CD14-positive monocyte (primary cell): ENCODE measurements around the gene RFC2. TPM values are rescaled to one million over a fixed set of nuclear protein-coding genes. Genes with fewer than 3 reads are reported as not detected.

Source experiments
- DNase-seq, 3 donors: peaks; one replicate each; pipeline ENCODE4 v3.0.0-alpha.2; 2011 to 2022
- H2AFZ ChIP-seq: 2 replicates; pipeline ENCODE4 v1.6.0; 2012; ENCODE audit warnings: mild to moderate bottlenecking, low read depth, low read length, inconsistent platforms; ENCODE audit not compliant: insufficient read depth, poor library complexity, severe bottlenecking
- H3K27ac ChIP-seq, 2 donors: 1 replicate in 1 of 2; 2 replicates in 1 of 2; pipeline ENCODE4 v1.5.1; 2012 to 2013; ENCODE audit warnings: low read length in 2 of 2, control low read depth in 1 of 2, inconsistent platforms in 1 of 2, low read depth in 1 of 2, mild to moderate bottlenecking in 1 of 2
- H3K27me3 ChIP-seq, 2 donors: one replicate each; pipeline versions ENCODE4 v1.6.0 to v1.6.1; 2011 to 2013; ENCODE audit warnings: low read length in 2 of 2; ENCODE audit not compliant: control insufficient read depth in 2 of 2, insufficient read depth in 2 of 2
- H3K36me3 ChIP-seq, 2 donors: replicated peaks in 1 of 2; 1 replicate in 1 of 2; 2 replicates in 1 of 2; pipeline versions ENCODE4 v1.5.1 to v1.6.1; 2012 to 2013; ENCODE audit warnings: low read length in 2 of 2, control low read depth in 1 of 2, inconsistent platforms in 1 of 2, mild to moderate bottlenecking in 1 of 2; ENCODE audit not compliant: insufficient read depth in 2 of 2, control insufficient read depth in 1 of 2
- H3K4me1 ChIP-seq, 2 donors: 1 replicate in 1 of 2; 2 replicates in 1 of 2; pipeline versions ENCODE4 v1.5.1 to v1.6.1; 2012 to 2013; ENCODE audit warnings: low read length in 2 of 2, control low read depth in 1 of 2, inconsistent platforms in 1 of 2, mild to moderate bottlenecking in 1 of 2, moderate library complexity in 1 of 2; ENCODE audit not compliant: insufficient read depth in 2 of 2, control insufficient read depth in 1 of 2
- H3K4me2 ChIP-seq: replicated peaks from 2 replicates; pipeline ENCODE3; 2012; ENCODE audit warnings: low read length, moderate library complexity, mild to moderate bottlenecking; ENCODE audit not compliant: poor library complexity, severe bottlenecking; ENCODE audit errors: extremely low read depth
- H3K4me3 ChIP-seq, 3 experiments: fragments of 200-600 bp in 1 of 3; sonication (generic) in 1 of 3; replicated peaks in 1 of 3; 1 replicate in 2 of 3; 2 replicates in 1 of 3; pipeline ENCODE4 v1.5.1; 2011 to 2013; ENCODE audit warnings: low read length in 3 of 3, mild to moderate bottlenecking in 3 of 3, control low read depth in 2 of 3, low read depth in 2 of 3, inconsistent platforms in 1 of 3, moderate library complexity in 1 of 3
- H3K79me2 ChIP-seq: 2 replicates; pipeline ENCODE4 v1.6.0; 2012; ENCODE audit warnings: mild to moderate bottlenecking, control low read depth, inconsistent platforms, low read length, moderate library complexity; ENCODE audit not compliant: insufficient read depth
- H3K9ac ChIP-seq: 2 replicates; pipeline ENCODE4 v1.6.0; 2017; ENCODE audit warnings: low read length, mild to moderate bottlenecking; ENCODE audit not compliant: insufficient read depth, poor library complexity, severe bottlenecking
- H3K9me3 ChIP-seq, 2 donors: replicated peaks in 1 of 2; 1 replicate in 1 of 2; 2 replicates in 1 of 2; pipeline versions ENCODE4 v1.5.1 to v1.6.1; 2012 to 2013; ENCODE audit warnings: low read length in 2 of 2, control low read depth in 1 of 2; ENCODE audit not compliant: control insufficient read depth in 1 of 2, insufficient read depth in 1 of 2
- H4K20me1 ChIP-seq: 2 replicates; pipeline ENCODE4 v1.6.0; 2012; ENCODE audit warnings: mild to moderate bottlenecking, low read length, control low read depth, moderate library complexity; ENCODE audit not compliant: insufficient read depth
- H3K27ac Mint-ChIP-seq, 7 donors: one replicate each; pipeline ENCODE4 v1.8.0; 2020; ENCODE audit warnings: mild to moderate bottlenecking in 7 of 7, mixed read lengths in 7 of 7, moderate library complexity in 6 of 7, inconsistent platforms in 2 of 7
- H3K27me3 Mint-ChIP-seq, 3 donors: one replicate each; pipeline ENCODE4 v1.8.0; 2021 to 2022; ENCODE audit warnings: low read depth in 3 of 3, mild to moderate bottlenecking in 3 of 3, mixed read lengths in 3 of 3, moderate library complexity in 3 of 3, inconsistent platforms in 1 of 3
- H3K36me3 Mint-ChIP-seq, 2 donors: one replicate each; pipeline ENCODE4 v1.8.0; 2020; ENCODE audit warnings: mixed read lengths in 2 of 2, inconsistent platforms in 1 of 2, mild to moderate bottlenecking in 1 of 2
- H3K4me1 Mint-ChIP-seq: one replicate; pipeline ENCODE4 v1.8.0; 2020; ENCODE audit warnings: mild to moderate bottlenecking, mixed read lengths
- H3K4me3 Mint-ChIP-seq, 2 donors: one replicate each; pipeline ENCODE4 v1.8.0; 2020; ENCODE audit warnings: mild to moderate bottlenecking in 2 of 2, mixed read lengths in 2 of 2, moderate library complexity in 1 of 2
- H3K9me3 Mint-ChIP-seq, 7 donors: one replicate each; pipeline ENCODE4 v1.8.0; 2020 to 2022; ENCODE audit warnings: mixed read lengths in 7 of 7, mild to moderate bottlenecking in 6 of 7, moderate library complexity in 6 of 7, inconsistent platforms in 2 of 7
- WGBS: methylation state at CpG from one replicate; pipeline ENCODE4 v1.1.5; 2013; ENCODE audit warnings: missing lambda C conversion rate; ENCODE audit not compliant: insufficient coverage; 5-methylcytosine and 5-hydroxymethylcytosine counted together
- intact Hi-C, 2 donors: fragments of 100-400 bp; cut with micrococcal nuclease; formaldehyde crosslinking; loops; one replicate each; pipeline versions ENCODE4 v1.15.0 to v1.15.1; 2023
- polyA plus RNA-seq, 3 donors: library from polyadenylated mRNA; depleted of rRNA in 1 of 3; unstranded in 2 of 3; stranded (reverse) in 1 of 3; fragments of 300-500 nt in 2 of 3; fragments of >200 nt in 1 of 3; fragmentation: Illumina TruSeq in 2 of 3; gene quantifications; 1 replicate in 2 of 3; 2 replicates in 1 of 3; pipeline ENCODE4 v1.2.3, GENCODE V29; 2012 to 2021
- TF ChIP-seq, protein P1 (sequence below): fragments of 200-600 bp; IDR thresholded peaks from one replicate; pipeline ENCODE4 v1.8.0; 2022; ENCODE audit warnings: antibody characterized with exemption, mild to moderate bottlenecking

Gene RFC2
- polyA plus RNA-seq, 3 donors = 12.8 to 42.1 (median 33.5) TPM

DNA sequence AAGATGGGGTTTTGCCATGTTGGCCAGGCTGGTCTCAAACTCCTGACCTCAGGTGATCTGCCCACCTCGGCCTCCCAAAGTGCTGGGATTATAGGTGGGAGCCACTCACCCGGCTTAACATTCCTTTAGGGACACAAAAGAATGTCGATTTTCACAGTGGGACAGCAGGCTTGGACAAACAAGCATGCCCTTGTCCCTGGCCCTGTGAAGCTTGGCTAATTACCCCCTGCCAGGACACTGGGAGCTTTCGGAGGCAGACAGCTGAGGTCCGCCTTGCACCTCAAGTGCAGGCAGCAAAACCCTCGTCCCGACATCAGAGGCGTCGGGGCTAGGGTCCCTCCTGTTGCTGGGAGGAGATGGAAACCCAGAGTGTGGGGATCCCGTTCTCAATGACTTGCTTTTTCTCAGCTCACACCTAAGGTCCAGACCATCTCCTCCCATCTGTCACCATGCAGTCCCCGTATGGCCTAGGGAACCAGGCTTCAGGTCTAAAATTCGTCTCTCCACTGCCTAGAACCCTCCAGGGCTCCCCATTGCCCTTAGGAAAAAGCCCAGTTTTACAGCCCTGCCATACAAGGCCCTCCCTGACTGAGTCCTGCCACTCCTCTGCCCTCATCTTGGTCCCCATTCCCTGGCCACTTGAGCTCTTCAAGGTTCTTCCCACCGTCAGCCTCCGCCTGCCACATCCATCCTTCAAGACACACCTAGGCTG lies 28.7 kb upstream of the RFC2 start:
- no peaks in the 10 kb centered on the region for H3K9me3 ChIP-seq
- peaks cover 7 to 10% of the 10 kb centered on the region in 2 donors for H3K4me1 ChIP-seq
- H3K9ac ChIP-seq = no peak overlapping the region
- H4K20me1 ChIP-seq = no peaks in the 10 kb centered on the region
- no peak overlapping the region for H3K4me2 ChIP-seq
- no peak for DNase-seq
- H3K4me3 ChIP-seq = no peak overlapping the region
- no peak overlapping the region for H3K27ac ChIP-seq
- Mint-ChIP-seq H3K36me3 (no peaks in the 10 kb centered on the region), H3K9me3 (no peaks in the 10 kb centered on the region), H3K27ac (peak overlapping the region in 2 of 7 donors; percentile 23 to 73), H3K4me3 (no peak overlapping the region), H3K27me3 (peaks cover 2 to 13% (median 5%) of the 10 kb centered on the region in 3 donors), H3K4me1 (peaks cover 23% of the 10 kb centered on the region)
- TF ChIP-seq, protein P1, sequence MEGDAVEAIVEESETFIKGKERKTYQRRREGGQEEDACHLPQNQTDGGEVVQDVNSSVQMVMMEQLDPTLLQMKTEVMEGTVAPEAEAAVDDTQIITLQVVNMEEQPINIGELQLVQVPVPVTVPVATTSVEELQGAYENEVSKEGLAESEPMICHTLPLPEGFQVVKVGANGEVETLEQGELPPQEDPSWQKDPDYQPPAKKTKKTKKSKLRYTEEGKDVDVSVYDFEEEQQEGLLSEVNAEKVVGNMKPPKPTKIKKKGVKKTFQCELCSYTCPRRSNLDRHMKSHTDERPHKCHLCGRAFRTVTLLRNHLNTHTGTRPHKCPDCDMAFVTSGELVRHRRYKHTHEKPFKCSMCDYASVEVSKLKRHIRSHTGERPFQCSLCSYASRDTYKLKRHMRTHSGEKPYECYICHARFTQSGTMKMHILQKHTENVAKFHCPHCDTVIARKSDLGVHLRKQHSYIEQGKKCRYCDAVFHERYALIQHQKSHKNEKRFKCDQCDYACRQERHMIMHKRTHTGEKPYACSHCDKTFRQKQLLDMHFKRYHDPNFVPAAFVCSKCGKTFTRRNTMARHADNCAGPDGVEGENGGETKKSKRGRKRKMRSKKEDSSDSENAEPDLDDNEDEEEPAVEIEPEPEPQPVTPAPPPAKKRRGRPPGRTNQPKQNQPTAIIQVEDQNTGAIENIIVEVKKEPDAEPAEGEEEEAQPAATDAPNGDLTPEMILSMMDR = no peak
- H3K27me3 ChIP-seq = no peaks in the 10 kb centered on the region
- no peaks in the 10 kb centered on the region for H3K79me2 ChIP-seq
- H3K36me3 ChIP-seq = no peaks in the 10 kb centered on the region
- no peak overlapping the region for H2AFZ ChIP-seq
- intact Hi-C loops = loop anchor here in 1 of 2 donors (10.0 kb wide), 1 partner anchor 218 kb away; no protein-coding TSS in a partner anchor
- 93% methylated on average over 8 of the region's 14 CpGs for WGBS

DNA sequence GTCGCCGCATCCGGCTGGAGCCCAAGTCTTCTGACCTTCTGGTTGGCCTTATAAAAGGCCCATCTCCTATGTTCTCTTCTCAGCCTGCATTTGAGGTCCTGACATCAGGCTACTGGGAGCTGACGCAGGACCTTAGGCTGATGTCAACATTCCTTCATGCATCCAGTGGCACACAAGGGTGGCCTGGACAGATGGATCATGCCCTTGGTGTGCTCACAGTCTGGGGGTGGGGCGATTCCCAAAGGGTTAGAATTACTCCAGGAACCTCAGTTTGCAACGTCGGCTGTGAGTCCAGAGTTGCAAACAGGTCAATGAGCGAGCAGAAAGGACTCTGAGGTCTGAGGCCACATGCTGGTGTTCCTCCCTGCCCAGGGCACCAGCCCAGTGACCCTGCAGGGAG lies 26.8 kb upstream of the RFC2 start:
- Mint-ChIP-seq H3K27me3 (peaks cover 0 to 5% (median 5%) of the 10 kb centered on the region in 3 donors), H3K27ac (peak overlapping the region in 1 of 7 donors; percentile 18), H3K4me1 (peaks cover 23% of the 10 kb centered on the region), H3K9me3 (no peaks in the 10 kb centered on the region), H3K36me3 (no peaks in the 10 kb centered on the region), H3K4me3 (no peak overlapping the region)
- DNase-seq = no peak
- Histone ChIP-seq H3K27me3 (no peaks in the 10 kb centered on the region), H3K9ac (no peak overlapping the region), H2AFZ (no peak overlapping the region), H4K20me1 (no peaks in the 10 kb centered on the region), H3K36me3 (no peaks in the 10 kb centered on the region), H3K4me1 (peaks cover 7 to 10% of the 10 kb centered on the region in 2 donors), H3K27ac (no peak overlapping the region), H3K4me2 (no peak overlapping the region), H3K9me3 (no peaks in the 10 kb centered on the region), H3K4me3 (no peak overlapping the region), H3K79me2 (no peaks in the 10 kb centered on the region)
- TF ChIP-seq, protein P1 = no peak
- intact Hi-C loops = loop anchor here in 1 of 2 donors (10.0 kb wide), 1 partner anchor 216 kb away; no protein-coding TSS in a partner anchor
- WGBS = 92% methylated on average over 8 of the region's 8 CpGs
